Right atrium auricular region (tissue), 2 donors: Measurements from ENCODE around the gene GABBR2. TPM values are rescaled to one million over a fixed set of nuclear protein-coding genes. Genes with fewer than 3 reads are reported as not detected.

ENCODE experiments used
- DNase-seq: peaks from one replicate; pipeline ENCODE4 v3.0.0-alpha.2; 2019; ENCODE audit warnings: low spot score
- H3K27ac ChIP-seq, 2 donors: fragments of 200-600 bp; sonication (generic); 1 replicate in 1 of 2; 2 replicates in 1 of 2; pipeline ENCODE4 v1.5.1; 2016 to 2019
- H3K27me3 ChIP-seq, 2 donors: fragments of 200-600 bp; sonication (generic); one replicate each; pipeline versions ENCODE4 v1.5.1 to v1.6.0; 2017 to 2019
- H3K36me3 ChIP-seq: fragments of 200-600 bp; sonication (generic); one replicate; pipeline ENCODE4 v1.5.1; 2016
- H3K4me1 ChIP-seq, 2 donors: fragments of 200-600 bp; sonication (generic); one replicate each; pipeline versions ENCODE4 v1.5.1 to v1.6.0; 2017 to 2019
- H3K4me3 ChIP-seq, 2 donors: fragments of 200-600 bp; sonication (generic); 1 replicate in 1 of 2; 2 replicates in 1 of 2; pipeline ENCODE4 v1.5.1; 2017 to 2019; ENCODE audit warnings: mild to moderate bottlenecking in 1 of 2, moderate library complexity in 1 of 2
- H3K9me3 ChIP-seq, 2 donors: fragments of 200-600 bp; sonication (generic); one replicate each; pipeline ENCODE4 v1.5.1; 2019
- total RNA-seq, 2 donors: library from RNA; depleted of rRNA; stranded (reverse); fragments of >200 nt; gene quantifications; one replicate each; pipeline ENCODE4 v1.1.0, GENCODE V29; 2016
- TF ChIP-seq, protein P1 (sequence below), 2 donors: fragments of 200-600 bp; sonication (generic); IDR thresholded peaks; one replicate each; pipeline ENCODE4 v1.5.1; 2019; ENCODE audit warnings: antibody characterized with exemption in 2 of 2

GABBR2 gene
- total RNA-seq, 2 donors from 2014 or later, result 0.22 TPM; not detected in 1

DNA sequence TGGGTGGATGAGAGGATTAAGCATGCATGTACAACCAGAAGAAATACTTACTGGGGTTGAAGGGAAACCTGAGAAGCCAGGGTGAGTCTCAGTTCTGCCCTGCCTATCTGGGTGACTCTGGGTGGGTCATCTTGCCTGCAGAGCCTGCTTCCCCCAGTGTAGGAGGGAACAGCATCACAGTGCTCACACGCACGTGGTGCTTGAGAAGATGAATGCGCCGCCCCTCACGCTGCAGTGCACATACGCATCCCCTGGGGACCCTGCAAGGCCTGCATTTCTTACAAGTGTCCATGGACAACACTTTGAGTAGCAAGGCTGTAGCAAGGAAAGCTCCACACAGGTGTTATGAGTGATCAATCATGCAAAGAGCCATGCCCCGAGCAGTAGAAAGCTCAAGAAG, 18.7 kb upstream of the GABBR2 start:
- no peaks in the 10 kb centered on the region for H3K36me3 ChIP-seq
- peaks cover 0 to 5% of the 10 kb centered on the region in 2 donors for H3K9me3 ChIP-seq
- no peak for DNase-seq
- TF ChIP-seq, protein P1, sequence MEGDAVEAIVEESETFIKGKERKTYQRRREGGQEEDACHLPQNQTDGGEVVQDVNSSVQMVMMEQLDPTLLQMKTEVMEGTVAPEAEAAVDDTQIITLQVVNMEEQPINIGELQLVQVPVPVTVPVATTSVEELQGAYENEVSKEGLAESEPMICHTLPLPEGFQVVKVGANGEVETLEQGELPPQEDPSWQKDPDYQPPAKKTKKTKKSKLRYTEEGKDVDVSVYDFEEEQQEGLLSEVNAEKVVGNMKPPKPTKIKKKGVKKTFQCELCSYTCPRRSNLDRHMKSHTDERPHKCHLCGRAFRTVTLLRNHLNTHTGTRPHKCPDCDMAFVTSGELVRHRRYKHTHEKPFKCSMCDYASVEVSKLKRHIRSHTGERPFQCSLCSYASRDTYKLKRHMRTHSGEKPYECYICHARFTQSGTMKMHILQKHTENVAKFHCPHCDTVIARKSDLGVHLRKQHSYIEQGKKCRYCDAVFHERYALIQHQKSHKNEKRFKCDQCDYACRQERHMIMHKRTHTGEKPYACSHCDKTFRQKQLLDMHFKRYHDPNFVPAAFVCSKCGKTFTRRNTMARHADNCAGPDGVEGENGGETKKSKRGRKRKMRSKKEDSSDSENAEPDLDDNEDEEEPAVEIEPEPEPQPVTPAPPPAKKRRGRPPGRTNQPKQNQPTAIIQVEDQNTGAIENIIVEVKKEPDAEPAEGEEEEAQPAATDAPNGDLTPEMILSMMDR (IDR thresholded peaks at IDR 0.05), result no peak
- no peak overlapping the region for H3K27ac ChIP-seq
- H3K27me3 ChIP-seq, result no peaks in the 10 kb centered on the region
- peaks cover 0 to 5% of the 10 kb centered on the region in 2 donors for H3K4me1 ChIP-seq
- no peak overlapping the region for H3K4me3 ChIP-seq

DNA sequence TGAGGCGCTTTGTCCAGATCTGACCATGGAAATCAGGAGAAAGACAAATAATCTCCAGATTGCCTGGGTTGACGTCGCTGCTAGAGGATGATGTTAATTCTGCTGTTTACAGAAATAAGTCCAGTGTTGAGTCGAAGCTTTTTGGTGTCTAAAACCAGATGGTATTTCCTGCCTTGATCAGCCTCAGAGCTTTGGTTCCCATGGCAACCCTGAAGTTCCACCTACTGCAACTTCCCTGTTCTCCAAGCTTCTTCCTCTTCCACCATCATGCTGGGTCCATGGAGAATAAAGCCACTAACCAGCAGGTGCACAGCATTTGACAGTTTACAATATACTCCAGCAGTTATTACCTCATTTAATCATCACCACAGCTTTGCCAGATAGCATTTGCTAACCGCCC, 18.0 kb upstream of the GABBR2 start:
- peaks cover 0 to 5% of the 10 kb centered on the region in 2 donors for H3K9me3 ChIP-seq
- no peaks in the 10 kb centered on the region for H3K36me3 ChIP-seq
- TF ChIP-seq, protein P1 (IDR thresholded peaks at IDR 0.05), result no peak
- H3K4me1 ChIP-seq, result peaks cover 0 to 5% of the 10 kb centered on the region in 2 donors
- H3K4me3 ChIP-seq, result no peak overlapping the region
- no peak for DNase-seq
- no peak overlapping the region for H3K27ac ChIP-seq
- H3K27me3 ChIP-seq, result no peaks in the 10 kb centered on the region

DNA sequence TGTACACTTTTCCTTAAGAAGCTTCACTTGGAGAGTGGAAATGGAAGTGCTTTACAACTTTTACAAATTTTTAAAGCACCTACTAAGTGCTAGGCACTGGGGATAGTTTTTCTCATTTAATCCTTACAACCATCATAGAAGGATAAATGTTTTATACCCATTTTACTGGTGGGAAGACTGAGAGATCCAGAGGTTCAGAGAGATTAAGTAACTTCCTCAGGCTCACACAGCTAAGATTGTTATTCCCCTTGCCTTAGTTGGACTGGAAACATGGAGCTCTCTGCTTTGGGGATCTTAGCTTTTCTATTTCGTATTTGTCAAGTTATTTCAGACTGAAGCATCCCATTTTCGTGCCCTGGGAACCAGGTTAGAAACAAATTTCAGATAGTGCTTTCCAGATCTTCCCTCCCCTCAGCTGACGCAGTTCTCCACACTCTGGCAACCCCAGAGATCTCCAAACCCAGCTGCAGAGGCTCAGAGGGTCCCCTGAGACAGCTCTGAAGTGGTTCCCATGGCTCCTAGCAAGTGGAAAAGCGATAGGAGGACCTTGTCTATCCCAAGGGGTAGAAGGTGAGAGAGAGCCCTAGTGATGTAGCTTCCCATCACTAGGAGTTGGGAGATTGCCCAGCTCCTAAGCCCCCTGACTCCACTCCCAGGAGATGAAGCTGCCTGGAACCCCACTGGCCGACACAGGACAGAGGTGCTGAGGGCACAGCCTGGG, 16.2 kb upstream of the GABBR2 start:
- Histone ChIP-seq H3K4me1 (no peaks in the 10 kb centered on the region), H3K36me3 (no peaks in the 10 kb centered on the region), H3K27ac (no peak overlapping the region), H3K4me3 (no peak overlapping the region), H3K9me3 (peaks cover 0 to 5% of the 10 kb centered on the region in 2 donors), H3K27me3 (no peaks in the 10 kb centered on the region)
- TF ChIP-seq, protein P1 (IDR thresholded peaks at IDR 0.05), result no peak
- no peak for DNase-seq

DNA sequence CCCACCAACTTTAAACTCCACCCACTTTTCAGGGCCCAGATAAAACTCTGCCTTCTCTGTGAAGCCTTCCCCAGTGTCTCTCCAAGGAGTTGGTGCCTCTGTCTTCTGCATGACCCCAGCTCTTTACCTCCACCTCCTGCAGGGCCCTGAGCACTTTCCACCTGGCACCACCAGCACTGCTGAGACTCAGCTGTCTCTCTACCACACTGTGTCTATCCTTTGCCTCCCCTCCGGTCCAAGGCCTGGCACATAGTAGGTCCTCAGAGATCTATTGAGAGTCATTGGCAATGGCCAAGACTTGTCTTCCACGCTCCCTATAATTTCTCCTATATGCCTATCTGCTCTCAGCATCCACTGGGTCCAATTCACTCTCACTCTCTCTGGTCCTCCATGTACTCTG, 12.9 kb upstream of the GABBR2 start:
- Histone ChIP-seq H3K4me1 (no peaks in the 10 kb centered on the region), H3K27ac (no peak overlapping the region), H3K4me3 (no peak overlapping the region), H3K9me3 (peaks cover 0 to 5% of the 10 kb centered on the region in 2 donors), H3K27me3 (no peaks in the 10 kb centered on the region), H3K36me3 (no peaks in the 10 kb centered on the region)
- DNase-seq, result no peak
- TF ChIP-seq, protein P1 (IDR thresholded peaks at IDR 0.05), result no peak

DNA sequence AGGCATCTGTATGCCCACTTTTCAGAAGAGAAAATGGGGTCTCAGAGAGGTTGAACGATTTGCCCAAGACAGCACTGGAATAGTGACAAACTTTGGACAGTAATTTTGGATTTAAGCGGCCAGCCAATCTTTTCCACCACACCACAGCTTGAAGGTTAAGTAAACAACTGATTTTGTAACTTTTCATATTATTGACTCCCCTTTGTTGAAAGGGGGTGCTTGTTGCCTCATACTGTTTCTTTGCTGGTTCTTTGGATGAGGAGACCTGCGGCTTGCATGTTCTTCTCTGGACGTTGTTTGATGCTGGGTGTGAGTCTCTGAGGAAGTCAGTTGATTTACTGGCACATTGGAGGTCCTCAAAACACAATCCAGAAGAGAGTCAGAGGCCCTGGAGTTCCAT, 11.7 kb upstream of the GABBR2 start:
- H3K4me3 ChIP-seq, result no peak overlapping the region
- H3K4me1 ChIP-seq, result no peaks in the 10 kb centered on the region
- peaks cover 0 to 5% of the 10 kb centered on the region in 2 donors for H3K9me3 ChIP-seq
- no peak for DNase-seq
- TF ChIP-seq, protein P1 (IDR thresholded peaks at IDR 0.05), result no peak
- H3K27me3 ChIP-seq, result no peaks in the 10 kb centered on the region
- no peak overlapping the region for H3K27ac ChIP-seq
- H3K36me3 ChIP-seq, result no peaks in the 10 kb centered on the region

DNA sequence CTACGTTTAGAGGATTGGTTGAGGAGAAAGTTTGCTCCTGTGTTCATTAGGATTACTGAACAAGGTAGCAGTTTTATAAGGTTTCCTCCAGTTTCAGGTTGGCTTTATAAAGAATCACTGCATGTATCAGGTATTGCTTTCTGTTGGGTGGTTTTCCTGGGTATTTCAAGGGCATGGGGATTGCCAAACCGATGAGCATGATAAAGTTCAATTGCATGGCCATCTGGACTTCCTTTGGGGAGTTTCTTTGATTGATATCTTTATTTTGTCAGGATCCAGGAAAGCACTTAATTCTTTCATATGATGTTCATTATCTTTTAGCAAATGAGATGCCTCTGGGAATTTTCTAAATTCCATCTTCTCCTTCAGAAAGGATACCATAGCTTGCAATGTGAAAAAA, 10.3 kb upstream of the GABBR2 start:
- H3K9me3 ChIP-seq, result no peaks in the 10 kb centered on the region
- H3K27ac ChIP-seq, result no peak overlapping the region
- no peak overlapping the region for H3K4me3 ChIP-seq
- H3K27me3 ChIP-seq, result no peaks in the 10 kb centered on the region
- no peaks in the 10 kb centered on the region for H3K4me1 ChIP-seq
- no peak for DNase-seq
- TF ChIP-seq, protein P1 (IDR thresholded peaks at IDR 0.05), result no peak
- no peaks in the 10 kb centered on the region for H3K36me3 ChIP-seq
